Measurements from ENCODE around the gene FAM32A.
A peak's percentile ranks its signal among the peaks of the same experiment; 100 is the strongest.

The FAM32A gene

DNA sequence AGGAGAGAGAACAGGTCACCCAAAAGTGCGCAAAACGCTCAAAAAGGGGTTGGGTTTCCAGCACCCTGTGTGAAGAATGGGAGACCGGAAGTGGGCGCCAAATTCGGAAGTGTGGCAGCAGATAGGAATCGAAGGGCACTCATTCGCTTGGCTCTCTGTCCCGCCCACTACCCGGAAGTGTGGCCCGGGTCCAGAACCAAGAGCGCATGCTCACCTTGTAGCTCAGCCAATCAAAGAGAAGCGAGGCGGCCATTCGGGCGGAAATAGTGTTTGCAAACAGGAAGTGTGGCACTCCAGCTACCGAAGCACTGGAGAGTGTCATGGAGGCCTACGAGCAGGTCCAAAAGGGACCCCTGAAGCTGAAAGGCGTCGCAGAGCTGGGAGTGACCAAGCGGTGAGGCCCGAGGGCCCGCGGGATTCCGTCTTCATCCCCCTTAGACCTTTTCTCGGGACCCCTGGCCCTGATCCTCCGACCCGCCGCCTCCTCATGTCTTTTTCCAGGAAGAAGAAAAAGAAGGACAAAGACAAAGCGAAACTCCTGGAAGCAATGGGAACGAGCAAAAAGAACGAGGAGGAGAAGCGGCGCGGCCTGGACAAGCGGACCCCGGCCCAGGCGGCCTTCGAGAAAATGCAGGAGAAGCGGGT, at the start of gene FAM32A:
TSS of gene FAM32A (plus strand) at position 288 of the 645 bp plus-strand sequence. CDS start at position 321, 33 bp downstream.
- DNase-seq (ENCODE audit: low spot score) = peak; percentile 99

- DNase-seq (ENCODE audit: low spot score) = no peak
Measured at GRCh38 chr19:16135430-16136127, 49.6 kb upstream of the FAM32A start.

GRCh38 chr19:16136185-16136999, 48.8 kb upstream of the FAM32A start:
- DNase-seq (ENCODE audit: low spot score) = no peak

DNA sequence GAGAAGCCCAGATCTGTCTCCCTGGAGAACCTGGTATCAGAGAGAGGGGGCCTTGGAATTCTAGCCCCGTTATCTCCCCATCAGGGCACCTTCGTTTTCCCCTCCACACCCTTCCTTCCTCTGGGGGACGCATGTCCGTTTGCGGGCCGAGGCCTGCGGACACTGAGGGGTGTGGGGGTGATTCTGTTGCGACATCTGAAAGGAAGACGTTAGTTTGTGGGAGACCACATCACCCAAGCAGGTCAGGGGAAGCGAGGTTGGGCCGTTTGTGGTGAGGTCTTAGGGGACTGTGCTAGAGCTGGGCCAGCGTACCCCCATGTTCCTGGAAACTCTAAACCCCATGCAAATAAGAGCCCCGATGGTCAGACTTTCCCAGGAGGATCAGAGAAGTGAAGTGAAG, 45.5 kb upstream of the FAM32A start:
- DNase-seq (ENCODE audit: low spot score) = no peak

- DNase-seq (ENCODE audit: low spot score) = no peak
Measured at GRCh38 chr19:16141043-16141442, 44.2 kb upstream of the FAM32A start.

DNA sequence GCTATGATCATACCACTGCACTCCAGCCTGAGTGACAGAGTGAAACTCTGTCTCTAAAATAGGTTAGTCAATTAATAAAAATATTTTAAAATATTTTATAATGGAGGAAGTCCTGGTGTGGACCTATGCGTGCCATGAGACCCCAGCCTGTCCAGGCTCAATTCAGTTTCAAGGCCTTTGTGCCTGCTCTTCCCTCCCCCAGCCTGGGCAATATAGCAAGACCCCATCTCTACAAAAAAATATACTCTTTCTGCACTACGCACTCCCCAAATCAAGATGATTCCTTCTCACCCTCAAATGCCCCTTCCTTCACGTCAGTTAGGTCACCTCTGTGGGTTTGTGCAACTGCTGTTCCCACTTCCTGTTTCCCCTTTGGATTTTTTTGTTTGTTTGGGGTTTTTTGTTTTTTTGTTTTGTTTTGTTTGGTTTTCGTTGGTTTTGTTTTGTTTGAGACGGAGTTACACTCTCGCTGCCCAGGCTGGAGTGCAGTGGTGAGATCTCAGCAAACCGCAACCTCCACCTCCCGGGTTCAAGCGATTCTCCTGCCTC, 43.1 kb upstream of the FAM32A start:
- no peak for DNase-seq (ENCODE audit: low spot score)

- peak; percentile 53 for DNase-seq (ENCODE audit: low spot score)
Measured at GRCh38 chr19:16143399-16144215, 41.6 kb upstream of the FAM32A start, which contains the start of gene HSH2D. TSS of gene HSH2D (plus strand) at chr19:16143685. CDS start at chr19:16148751, 5,066 bp downstream.

GRCh38 chr19:16144216-16144581, 41.0 kb upstream of the FAM32A start:
- DNase-seq (ENCODE audit: low spot score) = no peak

GRCh38 chr19:16146112-16146511, 39.1 kb upstream of the FAM32A start:
- no peak for DNase-seq (ENCODE audit: low spot score)

- DNase-seq (ENCODE audit: low spot score) = no peak
Measured at GRCh38 chr19:16148443-16149229, 36.6 kb upstream of the FAM32A start.

GRCh38 chr19:16153582-16154336, 31.5 kb upstream of the FAM32A start:
- peak; percentile 31 for DNase-seq (ENCODE audit: low spot score)

- no peak for DNase-seq (ENCODE audit: low spot score)
Measured at GRCh38 chr19:16154557-16154956, 30.7 kb upstream of the FAM32A start.

DNA sequence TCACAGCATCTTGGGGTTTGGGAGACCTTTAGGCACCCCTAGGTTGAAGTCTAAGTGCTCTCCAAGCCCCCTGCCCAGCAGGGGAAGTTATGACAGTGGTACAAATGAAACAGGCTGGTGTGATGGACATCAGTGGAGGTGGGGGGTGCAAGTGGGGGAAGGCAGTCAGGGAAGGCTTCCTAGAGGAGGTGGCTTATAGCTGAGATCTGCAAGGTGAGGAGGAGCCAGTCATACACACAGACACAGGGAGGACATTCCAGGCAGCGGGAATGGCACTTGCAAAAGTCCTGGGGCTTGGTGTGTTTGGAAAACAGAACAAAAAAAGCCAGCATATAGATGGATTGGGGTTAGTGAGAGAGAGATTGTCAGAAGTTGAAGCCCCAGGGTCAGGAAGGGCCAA, 30.1 kb upstream of the FAM32A start:
- no peak for DNase-seq (ENCODE audit: low spot score)

- no peak for DNase-seq (ENCODE audit: low spot score)
Measured at GRCh38 chr19:16156904-16157303, 28.3 kb upstream of the FAM32A start.

DNA sequence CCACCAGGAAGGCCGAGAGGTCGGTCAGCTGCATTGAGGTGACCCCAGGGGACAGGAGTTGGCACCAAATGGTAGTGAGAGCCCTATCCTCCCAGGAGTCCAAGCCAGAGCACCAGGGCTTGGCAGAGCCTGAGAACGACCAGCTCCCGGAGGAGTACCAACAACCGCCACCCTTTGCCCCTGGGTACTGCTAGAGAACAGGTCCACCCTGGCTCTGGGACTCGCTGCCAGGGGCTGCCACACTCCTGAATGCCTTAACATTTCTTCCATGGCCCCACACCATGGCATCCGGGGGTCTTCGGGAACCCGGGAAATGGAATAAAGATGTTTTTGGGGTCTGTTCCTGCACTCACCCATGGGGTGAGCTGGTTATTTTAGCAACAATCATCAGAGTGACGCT, 27.6 kb upstream of the FAM32A start:
- no peak for DNase-seq (ENCODE audit: low spot score)

DNA sequence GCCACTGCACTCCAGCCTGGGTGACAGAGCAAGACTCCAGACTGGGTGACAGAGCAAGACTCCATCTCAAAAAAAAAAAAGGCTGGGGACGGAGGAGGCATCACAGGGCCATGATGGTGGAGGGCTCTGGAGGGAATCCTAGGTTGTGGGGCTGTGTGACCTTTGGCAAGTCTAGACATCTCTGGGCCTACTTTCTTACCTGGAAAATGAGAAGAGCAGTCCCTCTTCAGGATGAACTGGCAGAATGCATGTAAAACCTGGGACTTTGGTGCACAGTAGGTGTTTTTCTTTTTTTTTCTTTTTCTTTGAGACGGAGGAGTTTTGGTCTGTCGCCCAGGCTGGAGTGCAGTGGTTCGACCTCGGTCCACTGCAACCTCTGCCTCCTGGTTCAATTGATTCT, 25.6 kb upstream of the FAM32A start:
- no peak for DNase-seq (ENCODE audit: low spot score)

DNA sequence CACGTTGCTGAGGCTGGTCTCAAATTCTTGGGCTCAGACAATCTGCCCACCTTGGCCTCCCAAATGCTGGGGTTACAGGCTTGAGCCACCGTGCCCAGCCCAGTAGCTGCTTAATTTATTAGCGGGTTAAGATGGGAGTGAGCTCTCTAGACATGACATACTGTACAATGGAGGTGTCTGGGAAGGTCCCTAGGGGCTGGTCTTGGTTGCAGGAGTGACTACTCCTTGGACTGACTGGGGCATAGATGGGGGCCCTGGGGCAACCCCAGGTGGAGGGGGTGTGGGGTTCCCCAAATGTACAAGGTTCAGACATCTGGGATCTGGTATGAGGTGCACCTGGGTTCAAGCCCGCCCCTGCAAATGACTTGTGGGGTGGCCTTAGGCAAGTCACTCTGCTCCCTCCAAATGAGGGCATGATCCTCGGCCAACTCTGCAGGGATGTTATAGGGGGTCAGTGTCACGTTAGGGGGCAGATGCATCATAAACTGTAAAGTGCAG, 24.7 kb upstream of the FAM32A start:
- DNase-seq (ENCODE audit: low spot score) = no peak

GRCh38 chr19:16160943-16161560, 24.2 kb upstream of the FAM32A start:
- DNase-seq (ENCODE audit: low spot score) = peak; percentile 88

DNA sequence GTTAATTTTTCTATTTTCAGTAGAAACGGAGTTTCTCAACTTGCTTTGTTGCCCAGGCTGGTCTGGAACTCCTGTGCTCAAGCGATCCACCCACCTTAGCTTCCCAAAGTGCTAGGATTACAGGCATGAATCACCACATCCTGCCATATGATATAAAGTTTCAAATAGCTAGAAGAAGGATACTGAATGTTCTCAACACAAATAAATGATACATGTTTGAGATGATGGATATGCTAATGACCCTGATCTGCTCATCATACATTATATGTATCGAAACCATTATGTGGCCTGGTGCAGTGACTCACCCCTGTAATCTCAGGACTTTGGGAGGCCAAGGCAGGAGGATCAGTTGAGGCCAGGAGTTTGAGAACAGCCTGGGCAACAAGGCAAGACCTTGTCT, 23.4 kb upstream of the FAM32A start:
- peak; percentile 74 for DNase-seq (ENCODE audit: low spot score)

Measured in SW480 (cell line).